Prostate gland (tissue), 2 donors: ENCODE data around the gene TRA2B.

Experiments used
- POLR2AphosphoS5 ChIP-seq: sonication (generic); formaldehyde crosslinking; IDR thresholded peaks from one replicate; pipeline ENCODE4 v1.6.1; 2017; ENCODE audit warnings: antibody characterized with exemption
- TF ChIP-seq, protein P1 (sequence below), 4 experiments: fragments of 200-600 bp in 2 of 4; fragments of 450-650 bp in 2 of 4; sonication (generic) in 2 of 4; IDR thresholded peaks; 1 replicate in 3 of 4; 2 replicates in 1 of 4; pipeline ENCODE4 v1.5.1; 2016 to 2019; ENCODE audit warnings: antibody characterized with exemption in 4 of 4, mild to moderate bottlenecking in 2 of 4, moderate library complexity in 2 of 4

DNA sequence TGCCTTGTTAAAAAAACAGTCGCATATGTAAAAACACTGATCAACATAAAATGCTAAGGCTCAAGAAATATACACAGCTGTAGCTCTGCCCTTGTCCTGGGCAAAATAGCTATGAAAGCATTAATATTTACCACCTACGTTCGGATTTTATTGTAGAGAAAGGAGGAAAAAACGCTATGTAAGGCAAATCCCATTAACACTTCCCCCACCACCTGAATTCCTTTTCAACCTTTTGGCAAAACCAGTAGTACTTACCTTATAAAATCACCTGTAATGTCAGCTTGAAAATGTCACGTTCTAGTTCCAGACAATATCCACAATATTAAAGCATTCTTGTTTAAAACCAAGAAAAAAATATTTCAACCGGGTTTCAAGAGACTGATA lies 3.6 kb downstream of the TRA2B start:
- TF ChIP-seq, protein P1, sequence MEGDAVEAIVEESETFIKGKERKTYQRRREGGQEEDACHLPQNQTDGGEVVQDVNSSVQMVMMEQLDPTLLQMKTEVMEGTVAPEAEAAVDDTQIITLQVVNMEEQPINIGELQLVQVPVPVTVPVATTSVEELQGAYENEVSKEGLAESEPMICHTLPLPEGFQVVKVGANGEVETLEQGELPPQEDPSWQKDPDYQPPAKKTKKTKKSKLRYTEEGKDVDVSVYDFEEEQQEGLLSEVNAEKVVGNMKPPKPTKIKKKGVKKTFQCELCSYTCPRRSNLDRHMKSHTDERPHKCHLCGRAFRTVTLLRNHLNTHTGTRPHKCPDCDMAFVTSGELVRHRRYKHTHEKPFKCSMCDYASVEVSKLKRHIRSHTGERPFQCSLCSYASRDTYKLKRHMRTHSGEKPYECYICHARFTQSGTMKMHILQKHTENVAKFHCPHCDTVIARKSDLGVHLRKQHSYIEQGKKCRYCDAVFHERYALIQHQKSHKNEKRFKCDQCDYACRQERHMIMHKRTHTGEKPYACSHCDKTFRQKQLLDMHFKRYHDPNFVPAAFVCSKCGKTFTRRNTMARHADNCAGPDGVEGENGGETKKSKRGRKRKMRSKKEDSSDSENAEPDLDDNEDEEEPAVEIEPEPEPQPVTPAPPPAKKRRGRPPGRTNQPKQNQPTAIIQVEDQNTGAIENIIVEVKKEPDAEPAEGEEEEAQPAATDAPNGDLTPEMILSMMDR (IDR thresholded peaks at IDR 0.05) = no peak
- TF ChIP-seq POLR2AphosphoS5 = no peak
